Nephron progenitor cell (in vitro differentiated cells): ENCODE data around the gene ATXN7L2.

ENCODE experiments used
- DNase-seq: peaks from one replicate; pipeline ENCODE4 v3.0.0; 2021
- H3K27ac Mint-ChIP-seq: 2 replicates; pipeline ENCODE4 v1.8.0; 2021; ENCODE audit warnings: mild to moderate bottlenecking, moderate library complexity, mixed read lengths
- H3K27me3 Mint-ChIP-seq: 2 replicates; pipeline ENCODE4 v1.8.0; 2021; ENCODE audit warnings: mild to moderate bottlenecking, low read depth, mixed read lengths; ENCODE audit not compliant: poor library complexity
- H3K36me3 Mint-ChIP-seq: 2 replicates; pipeline ENCODE4 v1.8.0; 2021; ENCODE audit warnings: low read depth, mixed read lengths
- H3K4me1 Mint-ChIP-seq: 2 replicates; pipeline ENCODE4 v1.8.0; 2021; ENCODE audit warnings: mixed read lengths
- H3K4me3 Mint-ChIP-seq: 2 replicates; pipeline ENCODE4 v1.8.0; 2021; ENCODE audit warnings: mild to moderate bottlenecking, moderate library complexity, mixed read lengths
- H3K9me3 Mint-ChIP-seq: 2 replicates; pipeline ENCODE4 v1.8.0; 2021; ENCODE audit warnings: mild to moderate bottlenecking, moderate library complexity, mixed read lengths
- CTCF ChIP-seq: fragments of 200-600 bp; sonication (generic); IDR thresholded peaks from 2 replicates; pipeline ENCODE4 v1.5.0; 2021; ENCODE audit warnings: antibody characterized with exemption

The ATXN7L2 gene

GRCh38 chr1:109487261-109487660 lies 3.6 kb downstream of the ATXN7L2 start:
- no peak overlapping the region for H3K4me3 Mint-ChIP-seq
- DNase-seq: no peak
- peaks cover 48% of the 10 kb centered on the region for H3K4me1 Mint-ChIP-seq
- peaks cover 3% of the 10 kb centered on the region for H3K27me3 Mint-ChIP-seq
- H3K9me3 Mint-ChIP-seq: no peaks in the 10 kb centered on the region
- no peak for TF ChIP-seq CTCF
- no peak overlapping the region for H3K27ac Mint-ChIP-seq
- peaks cover 14% of the 10 kb centered on the region for H3K36me3 Mint-ChIP-seq

DNA sequence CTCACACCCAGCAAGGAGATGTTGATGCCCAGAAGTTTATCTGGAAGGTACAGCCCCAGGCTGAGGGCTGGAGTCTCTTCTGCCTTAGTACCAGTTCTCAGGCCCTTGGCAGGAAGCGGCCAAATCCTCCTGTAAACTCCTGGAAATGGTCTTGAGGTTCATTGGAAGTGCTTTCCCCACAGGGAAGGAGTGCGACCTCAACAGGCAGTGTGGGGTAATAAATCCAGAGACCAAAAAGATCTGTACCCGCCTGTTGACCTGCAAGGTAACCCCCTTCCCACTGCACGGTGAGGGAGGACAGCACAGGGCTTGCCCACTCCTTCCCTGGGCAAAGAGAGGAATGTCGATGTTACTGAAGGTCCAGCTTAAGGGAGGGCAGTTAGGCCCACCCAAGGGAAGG lies 4.5 kb downstream of the ATXN7L2 start:
- TF ChIP-seq CTCF: no peak
- H3K9me3 Mint-ChIP-seq: no peaks in the 10 kb centered on the region
- no peaks in the 10 kb centered on the region for H3K27me3 Mint-ChIP-seq
- peaks cover 14% of the 10 kb centered on the region for H3K36me3 Mint-ChIP-seq
- no peak overlapping the region for H3K4me3 Mint-ChIP-seq
- no peak overlapping the region for H3K27ac Mint-ChIP-seq
- peaks cover 50% of the 10 kb centered on the region for H3K4me1 Mint-ChIP-seq
- DNase-seq: no peak

GRCh38 chr1:109488696-109489095 lies 5.0 kb downstream of the ATXN7L2 start:
- no peak overlapping the region for H3K4me3 Mint-ChIP-seq
- TF ChIP-seq CTCF: no peak
- no peaks in the 10 kb centered on the region for H3K9me3 Mint-ChIP-seq
- peaks cover 54% of the 10 kb centered on the region for H3K4me1 Mint-ChIP-seq
- DNase-seq: no peak
- no peaks in the 10 kb centered on the region for H3K27me3 Mint-ChIP-seq
- H3K27ac Mint-ChIP-seq: no peak overlapping the region
- peaks cover 14% of the 10 kb centered on the region for H3K36me3 Mint-ChIP-seq

DNA sequence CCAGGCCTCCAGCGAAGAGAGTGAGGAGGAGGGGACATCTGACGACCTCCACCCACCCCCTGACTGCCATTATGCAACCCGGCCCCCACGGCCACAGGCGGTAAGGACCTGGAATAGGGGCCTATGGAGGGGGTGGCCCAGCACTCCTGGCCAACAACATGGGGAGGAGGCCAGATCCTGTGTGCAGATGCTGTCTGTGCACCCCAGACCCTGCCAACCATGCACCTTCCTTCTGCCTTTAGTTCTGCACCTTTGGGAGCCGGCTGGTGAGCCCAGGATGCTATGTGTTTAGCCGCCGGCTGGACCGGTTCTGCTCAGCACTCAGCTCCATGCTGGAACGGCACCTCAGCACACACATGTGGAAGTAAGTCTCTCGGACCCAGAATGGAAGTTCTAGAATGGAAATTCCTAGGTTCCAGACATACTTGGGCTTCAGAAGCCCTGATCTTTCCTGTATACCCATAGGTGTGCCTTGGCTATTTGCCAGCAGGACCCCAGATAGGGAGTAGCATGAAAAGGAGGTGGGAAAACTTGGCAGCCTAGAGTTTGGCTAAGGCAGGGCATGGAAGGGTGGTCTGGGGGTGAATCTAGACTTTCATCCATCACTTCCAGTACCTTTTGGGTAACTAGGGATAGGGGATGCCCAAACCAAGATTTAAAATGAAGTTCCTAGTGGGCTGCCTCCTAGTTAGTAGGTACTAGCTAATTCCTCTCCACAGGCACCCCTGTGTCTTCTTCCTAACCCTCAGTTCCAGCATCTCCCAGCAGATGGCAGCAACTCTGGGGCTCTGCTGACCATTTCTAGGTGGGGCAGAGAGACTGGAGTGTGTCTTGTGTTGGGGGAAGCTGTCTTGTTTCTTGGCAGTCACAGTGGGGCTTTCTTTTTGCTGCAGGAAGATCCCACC lies 6.6 kb downstream of the ATXN7L2 start:
- Mint-ChIP-seq H3K27ac (no peak overlapping the region), H3K4me3 (no peak overlapping the region)

DNA sequence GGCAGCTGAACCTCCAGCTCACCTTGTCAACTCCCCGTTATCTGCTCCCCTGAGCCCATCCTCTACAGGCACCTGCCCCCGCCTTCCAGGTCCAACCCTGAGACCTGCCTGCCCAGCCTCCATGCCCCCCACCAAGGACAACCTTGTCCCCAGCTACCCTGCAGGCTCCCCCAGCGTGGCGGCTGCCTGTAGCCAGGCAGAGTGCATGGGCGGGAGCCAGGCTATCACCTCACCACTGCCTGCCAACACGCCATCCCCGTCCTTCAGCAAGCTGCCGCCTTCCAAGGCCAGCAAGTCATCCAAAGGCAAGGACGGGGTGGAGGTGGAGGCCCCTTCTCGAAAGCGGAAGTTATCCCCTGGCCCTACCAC lies 7.2 kb downstream of the ATXN7L2 start:
- peaks cover 16% of the 10 kb centered on the region for H3K36me3 Mint-ChIP-seq
- TF ChIP-seq CTCF: no peak
- H3K4me1 Mint-ChIP-seq: peaks cover 40% of the 10 kb centered on the region
- H3K27ac Mint-ChIP-seq: no peak overlapping the region
- H3K4me3 Mint-ChIP-seq: no peak overlapping the region
- no peaks in the 10 kb centered on the region for H3K27me3 Mint-ChIP-seq
- no peak for DNase-seq
- H3K9me3 Mint-ChIP-seq: no peaks in the 10 kb centered on the region

More for the DNA sequence above, 6.6 kb downstream of the ATXN7L2 start:
- Mint-ChIP-seq H3K36me3 (peaks cover 14% of the 10 kb centered on the region), H3K27me3 (no peaks in the 10 kb centered on the region), H3K9me3 (no peaks in the 10 kb centered on the region), H3K4me1 (peaks cover 42% of the 10 kb centered on the region)
- TF ChIP-seq CTCF: peak; percentile 70
- DNase-seq: peak; percentile 79

DNA sequence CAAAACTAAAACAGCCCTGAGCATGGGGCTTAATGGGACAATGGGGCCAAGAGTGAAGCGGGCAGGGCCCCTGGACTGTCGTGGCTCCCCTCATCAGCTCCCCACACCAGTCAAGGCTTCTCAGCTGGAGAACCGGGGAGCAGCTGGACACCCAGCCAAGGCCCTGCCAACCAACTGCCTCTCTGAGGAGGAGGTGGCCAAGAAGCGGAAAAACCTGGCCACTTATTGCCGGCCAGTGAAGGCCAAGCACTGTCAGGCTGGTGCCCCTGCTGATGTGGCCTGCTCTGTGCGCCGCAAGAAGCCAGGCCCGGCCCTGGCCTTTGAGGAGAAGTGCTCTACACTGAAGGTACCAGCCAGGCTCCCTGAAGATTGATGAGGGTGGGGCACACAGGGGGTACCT lies 7.7 kb downstream of the ATXN7L2 start:
- H3K4me1 Mint-ChIP-seq: peaks cover 36% of the 10 kb centered on the region
- H3K9me3 Mint-ChIP-seq: no peaks in the 10 kb centered on the region
- no peak overlapping the region for H3K27ac Mint-ChIP-seq
- H3K36me3 Mint-ChIP-seq: peaks cover 16% of the 10 kb centered on the region
- H3K27me3 Mint-ChIP-seq: no peaks in the 10 kb centered on the region
- no peak overlapping the region for H3K4me3 Mint-ChIP-seq
- no peak for DNase-seq
- no peak for TF ChIP-seq CTCF
